Transverse colon (tissue), 3 donors: Measurements from ENCODE around the gene SLC39A8.

Source experiments
- EP300 ChIP-seq: sonication (generic); formaldehyde crosslinking; IDR thresholded peaks from one replicate; pipeline ENCODE4 v1.6.1; 2017; ENCODE audit warnings: antibody characterized with exemption, low read depth
- POLR2A ChIP-seq: fragments of 450-650 bp; IDR thresholded peaks from one replicate; pipeline ENCODE4 v1.6.1; 2016; ENCODE audit warnings: antibody characterized with exemption, mild to moderate bottlenecking, moderate library complexity
- POLR2AphosphoS5 ChIP-seq, 3 donors: sonication (generic); formaldehyde crosslinking; IDR thresholded peaks; one replicate each; pipeline ENCODE4 v1.6.1; 2016; ENCODE audit warnings: antibody characterized with exemption in 3 of 3

GRCh38 chr4:102334624-102335023, 10.7 kb downstream of the SLC39A8 start:
- no peak for TF ChIP-seq POLR2AphosphoS5 (IDR thresholded peaks at IDR 0.05)
- TF ChIP-seq EP300, result no peak
- no peak for TF ChIP-seq POLR2A
